HCT116 (cell line): ENCODE data around the gene SLC52A3. TPM values are rescaled to one million over a fixed set of nuclear protein-coding genes. Genes with fewer than 3 reads are reported as not detected.

Experiments used
- ATAC-seq: fragments of 200-7000 bp; cut with Tn5 transposase; 2 replicates; pipeline ENCODE4 v1.9.1; 2020; ENCODE audit warnings: mild to moderate bottlenecking, moderate library complexity
- BruUV-seq: library from RNA; stranded (reverse); fragments of 400-500 nt; replicated peaks from 2 replicates; lab custom pipeline; 2021; lab: Mats Ljungman, UMichigan
- CTCF ChIA-PET: fragments of 300-600 bp; sonication (Branson Sonifier 250); formaldehyde crosslinking; loops from one replicate; lab custom pipeline; 2021; ENCODE audit warnings: antibody characterized with exemption; lab: Charles Lee
- POLR2A ChIA-PET: fragments of 300-600, 350-600 bp; sonication (Branson Sonifier 250); formaldehyde crosslinking; loops from one replicate; lab custom pipeline; 2021; ENCODE audit warnings: antibody characterized with exemption; lab: Charles Lee
- RAD21 ChIA-PET, 2 experiments: fragments of 300-600 bp; sonication (Branson Sonifier 250); formaldehyde crosslinking; loops; one replicate each; lab custom pipeline; 2023; ENCODE audit warnings: low total read pairs in 2 of 2; ENCODE audit not compliant: uncharacterized antibody in 2 of 2, unreplicated experiment in 2 of 2, low non-redundant PET in 1 of 2; lab: Charles Lee
- DNase-seq: peaks from one replicate; pipeline ENCODE4 v3.0.0-alpha.2; 2010; ENCODE audit warnings: low read depth, low spot score
- H2AFZ ChIP-seq: fragments of 200-600 bp; shearing (Covaris generic), sonication (generic); 2 replicates; pipeline ENCODE4 v1.6.1; 2017; ENCODE audit warnings: low read depth, mixed run types, mixed read lengths, antibody characterized with exemption, low read length; ENCODE audit not compliant: poor library complexity, severe bottlenecking
- H3K27ac ChIP-seq: 2 replicates; pipeline ENCODE4 v1.5.1; 2012; ENCODE audit warnings: low read depth, low read length
- H3K27me3 ChIP-seq: fragments of 200-600 bp; sonication (generic); 2 replicates; pipeline ENCODE4 v1.6.1; 2016; ENCODE audit warnings: mixed run types, low read length, mixed read lengths; ENCODE audit not compliant: insufficient read depth
- H3K36me3 ChIP-seq, 2 experiments: fragments of 200-500 bp in 1 of 2; fragments of 200-600 bp in 1 of 2; sonication (Bioruptor generic) in 1 of 2; sonication (generic) in 1 of 2; 2 replicates each; pipeline versions ENCODE4 v1.5.1 to v1.6.1; 2014 to 2016; ENCODE audit warnings: low read length in 2 of 2, inconsistent platforms in 1 of 2, mixed read lengths in 1 of 2, mixed run types in 1 of 2; ENCODE audit not compliant: insufficient read depth in 2 of 2, control insufficient read depth in 1 of 2
- H3K4me1 ChIP-seq, 2 experiments: fragments of 200-600 bp in 1 of 2; sonication (generic) in 1 of 2; 2 replicates each; pipeline versions ENCODE4 v1.5.1 to v1.6.1; 2012 to 2017; ENCODE audit warnings: low read length in 2 of 2, inconsistent platforms in 1 of 2, mild to moderate bottlenecking in 1 of 2, mixed read lengths in 1 of 2, mixed run types in 1 of 2, moderate library complexity in 1 of 2; ENCODE audit not compliant: insufficient read depth in 2 of 2, control insufficient read depth in 1 of 2
- H3K4me2 ChIP-seq: fragments of 200-600 bp; sonication (generic); 2 replicates; pipeline ENCODE4 v1.6.1; 2017; ENCODE audit warnings: mixed run types, low read length, mixed read lengths
- H3K4me3 ChIP-seq, 2 experiments: fragments of 200-600 bp in 1 of 2; sonication (generic) in 1 of 2; replicated peaks in 1 of 2; 2 replicates each; pipeline ENCODE4 v1.5.1; 2011 to 2016; ENCODE audit warnings: low read length in 2 of 2, control low read depth in 1 of 2, low read depth in 1 of 2, mild to moderate bottlenecking in 1 of 2, mixed read lengths in 1 of 2, mixed run types in 1 of 2
- H3K79me2 ChIP-seq: fragments of 200-600 bp; sonication (generic); 2 replicates; pipeline ENCODE4 v1.6.1; 2017; ENCODE audit warnings: mild to moderate bottlenecking, mixed run types, low read length, moderate library complexity, mixed read lengths; ENCODE audit not compliant: insufficient read depth
- H3K9ac ChIP-seq: fragments of 200-600 bp; sonication (generic); 2 replicates; pipeline ENCODE4 v1.6.1; 2016; ENCODE audit warnings: low read length, mixed read lengths
- H3K9me2 ChIP-seq: fragments of 200-600 bp; sonication (generic), shearing (Covaris generic); 2 replicates; pipeline ENCODE4 v1.6.1; 2017; ENCODE audit warnings: mixed run types, mild to moderate bottlenecking, moderate library complexity; ENCODE audit not compliant: insufficient read depth
- H3K9me3 ChIP-seq, 2 experiments: fragments of 200-500 bp in 1 of 2; fragments of 200-600 bp in 1 of 2; sonication (Bioruptor generic) in 1 of 2; sonication (generic) in 1 of 2; 2 replicates each; pipeline ENCODE4 v1.6.1; 2014 to 2017; ENCODE audit warnings: low read length in 2 of 2, mixed read lengths in 2 of 2, inconsistent platforms in 1 of 2, low read depth in 1 of 2, mild to moderate bottlenecking in 1 of 2, mixed run types in 1 of 2, moderate library complexity in 1 of 2; ENCODE audit not compliant: control insufficient read depth in 1 of 2, insufficient read depth in 1 of 2
- H4K20me1 ChIP-seq: fragments of 200-600 bp; sonication (generic), shearing (Covaris generic); 2 replicates; pipeline ENCODE4 v1.6.1; 2017; ENCODE audit warnings: mixed run types, mild to moderate bottlenecking, moderate library complexity; ENCODE audit not compliant: insufficient read depth
- EGR1 ChIP-seq: IDR thresholded peaks from 2 replicates; pipeline ENCODE4 v1.6.1; 2012; ENCODE audit warnings: low read depth
- ELF1 ChIP-seq: IDR thresholded peaks from 2 replicates; pipeline ENCODE4 v1.6.1; 2012; ENCODE audit warnings: low read depth, borderline replicate concordance
- EZH2phosphoT487 ChIP-seq: fragments of 200-600 bp; IDR thresholded peaks from 2 replicates; pipeline ENCODE4 v1.6.1; 2018; ENCODE audit warnings: antibody characterized with exemption, borderline replicate concordance
- POLR2A ChIP-seq: IDR thresholded peaks from 2 replicates; pipeline ENCODE4 v1.7.0; 2011; ENCODE audit warnings: borderline replicate concordance; ENCODE audit not compliant: insufficient read depth, insufficient read length; ENCODE audit errors: extremely low read depth
- REST ChIP-seq: IDR thresholded peaks from 2 replicates; pipeline ENCODE4 v1.6.1; 2012; ENCODE audit warnings: low read depth
- SIN3A ChIP-seq: IDR thresholded peaks from 2 replicates; pipeline ENCODE4 v1.6.1; 2012; ENCODE audit warnings: low read depth
- SP1 ChIP-seq: IDR thresholded peaks from 2 replicates; pipeline ENCODE4 v1.6.1; 2012; ENCODE audit warnings: low read depth
- intact Hi-C: fragments of 100-400 bp; cut with micrococcal nuclease; formaldehyde crosslinking; loops from 2 replicates; pipeline ENCODE4 v1.10.0; 2022
- total RNA-seq: library from RNA; stranded (reverse); gene quantifications from one replicate; pipeline ENCODE4 v1.2.1, GENCODE V29; 2021; ENCODE audit not compliant: unreplicated experiment

The SLC52A3 gene
- total RNA-seq, 1 experiment from 2014 or later: 10.2 TPM

- peaks cover 4 to 9% of the 10 kb centered on the region in 2 experiments; a peak in 2 of 4 replicates for H3K9me3 ChIP-seq
- no peak overlapping the region for H3K4me3 ChIP-seq
- no peaks in the 10 kb centered on the region for H3K36me3 ChIP-seq
- ChIA-PET RAD21 (interaction anchor here in 1 of 2 experiments (2.4 kb wide), 1 partner anchor 217 kb away, joined by 6 read pairs; no protein-coding TSS in a partner anchor), POLR2A (no interaction called here), CTCF (interaction anchor here (0.9 to 2.5 kb wide), 5 partner anchors 21 to 309 kb away, joined by 3 to 21 read pairs (median 12); partner anchors contain the start of gene SLC52A3)
- no peaks in the 10 kb centered on the region for H3K79me2 ChIP-seq
- no peaks in the 10 kb centered on the region for H4K20me1 ChIP-seq
- no peak overlapping the region for H2AFZ ChIP-seq
- H3K9ac ChIP-seq: no peak overlapping the region
- intact Hi-C loops: no loop called here
- H3K27me3 ChIP-seq: no peaks in the 10 kb centered on the region
- DNase-seq: no peak
- peaks cover 0 to 7% of the 10 kb centered on the region in 2 experiments; a peak in 1 of 4 replicates for H3K4me1 ChIP-seq
- H3K27ac ChIP-seq: no peak overlapping the region
- no TSS peak for BruUV-seq
- TF ChIP-seq POLR2A (no peak), EGR1 (no peak), REST (no peak), ELF1 (no peak), SP1 (no peak), SIN3A (no peak), EZH2phosphoT487 (no peak)
- TF ChIP-seq, all 23 proteins: peak for 0
- Histone ChIP-seq H3K9me2 (no peaks in the 10 kb centered on the region), H3K4me2 (no peak overlapping the region)
- no peak for ATAC-seq
These were observed 28.1 kb downstream of the SLC52A3 start for GRCh38 chr20:740162-740561.
